Gastrocnemius medialis (tissue), 4 donors: ENCODE results near the gene ATXN7L3B. TPM values are rescaled to one million over a fixed set of nuclear protein-coding genes. Genes with fewer than 3 reads are reported as not detected.

ENCODE experiments used
- ATAC-seq, 2 donors: fragments of 150-250 bp; one replicate each; pipeline ENCODE4 v1.9.1; 2016
- DNase-seq, 2 donors: peaks; one replicate each; pipeline ENCODE4 v3.0.0-alpha.2; 2019
- H3K27ac ChIP-seq, 4 donors: fragments of 200-600 bp; sonication (generic); 1 replicate in 1 of 4; 2 replicates in 3 of 4; pipeline ENCODE4 v1.5.1; 2016 to 2018; ENCODE audit warnings: mild to moderate bottlenecking in 2 of 4, moderate library complexity in 1 of 4
- H3K27me3 ChIP-seq, 3 donors: fragments of 200-600 bp; sonication (generic) in 2 of 3; 1 replicate in 1 of 3; 2 replicates in 2 of 3; pipeline versions ENCODE4 v1.5.1 to v1.6.0; 2016 to 2019; ENCODE audit warnings: mild to moderate bottlenecking in 1 of 3, moderate library complexity in 1 of 3
- H3K36me3 ChIP-seq, 2 donors: fragments of 200-600 bp; sonication (generic) in 1 of 2; one replicate each; pipeline ENCODE4 v1.5.1; 2017 to 2018
- H3K4me1 ChIP-seq, 2 donors: fragments of 200-600 bp; sonication (generic) in 1 of 2; one replicate each; pipeline ENCODE4 v1.5.1; 2016 to 2017; ENCODE audit warnings: mild to moderate bottlenecking in 2 of 2
- H3K4me3 ChIP-seq, 4 donors: fragments of 200-600 bp; sonication (generic) in 3 of 4; 1 replicate in 1 of 4; 2 replicates in 3 of 4; pipeline ENCODE4 v1.5.1; 2016 to 2019; ENCODE audit warnings: mild to moderate bottlenecking in 2 of 4
- H3K9me3 ChIP-seq, 3 donors: fragments of 200-600 bp; sonication (generic) in 2 of 3; 1 replicate in 1 of 3; 2 replicates in 2 of 3; pipeline ENCODE4 v1.5.1; 2016 to 2019
- POLR2A ChIP-seq, 2 donors: fragments of 450-650 bp; IDR thresholded peaks; one replicate each; pipeline ENCODE4 v1.6.1; 2017; ENCODE audit warnings: antibody characterized with exemption in 2 of 2, mild to moderate bottlenecking in 2 of 2, moderate library complexity in 2 of 2
- in situ Hi-C, 4 donors: fragments of 200-750 bp; cut with MboI; loops; one replicate each; pipeline versions ENCODE4 v1.15.0 to v1.8.0; 2017; ENCODE audit warnings: low sequenced_read_pairs in 4 of 4
- intact Hi-C: fragments of 100-400 bp; cut with DNase I; formaldehyde crosslinking; loops from one replicate; pipeline ENCODE4 v1.15.1; 2023; ENCODE audit warnings: low total_unique reads
- total RNA-seq, 4 donors: library from RNA; depleted of rRNA; stranded (reverse); fragments of >200 nt; gene quantifications; one replicate each; pipeline versions ENCODE4 v1.1.0 to v1.2.3, GENCODE V29; 2016
- TF ChIP-seq, protein P1 (sequence below), 5 experiments: fragments of 450-650 bp in 3 of 5; fragments of 200-600 bp in 2 of 5; sonication (generic) in 2 of 5; IDR thresholded peaks in 4 of 5; conservative IDR thresholded peaks in 1 of 5; 1 replicate in 4 of 5; 2 replicates in 1 of 5; pipeline ENCODE4 v1.5.1; 2016 to 2019; ENCODE audit warnings: antibody characterized with exemption in 5 of 5, mild to moderate bottlenecking in 3 of 5, moderate library complexity in 3 of 5

Gene ATXN7L3B
- total RNA-seq, 4 donors from 2014 or later: 13.6 to 21.7 (median 18.0) TPM

- no peaks in the 10 kb centered on the region for H3K4me1 ChIP-seq
- H3K4me3 ChIP-seq: no peak overlapping the region
- TF ChIP-seq, protein P1, sequence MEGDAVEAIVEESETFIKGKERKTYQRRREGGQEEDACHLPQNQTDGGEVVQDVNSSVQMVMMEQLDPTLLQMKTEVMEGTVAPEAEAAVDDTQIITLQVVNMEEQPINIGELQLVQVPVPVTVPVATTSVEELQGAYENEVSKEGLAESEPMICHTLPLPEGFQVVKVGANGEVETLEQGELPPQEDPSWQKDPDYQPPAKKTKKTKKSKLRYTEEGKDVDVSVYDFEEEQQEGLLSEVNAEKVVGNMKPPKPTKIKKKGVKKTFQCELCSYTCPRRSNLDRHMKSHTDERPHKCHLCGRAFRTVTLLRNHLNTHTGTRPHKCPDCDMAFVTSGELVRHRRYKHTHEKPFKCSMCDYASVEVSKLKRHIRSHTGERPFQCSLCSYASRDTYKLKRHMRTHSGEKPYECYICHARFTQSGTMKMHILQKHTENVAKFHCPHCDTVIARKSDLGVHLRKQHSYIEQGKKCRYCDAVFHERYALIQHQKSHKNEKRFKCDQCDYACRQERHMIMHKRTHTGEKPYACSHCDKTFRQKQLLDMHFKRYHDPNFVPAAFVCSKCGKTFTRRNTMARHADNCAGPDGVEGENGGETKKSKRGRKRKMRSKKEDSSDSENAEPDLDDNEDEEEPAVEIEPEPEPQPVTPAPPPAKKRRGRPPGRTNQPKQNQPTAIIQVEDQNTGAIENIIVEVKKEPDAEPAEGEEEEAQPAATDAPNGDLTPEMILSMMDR (IDR thresholded peaks at IDR 0.05 in 4 of 5, conservative IDR thresholded peaks at IDR 0.05 in 1 of 5): no peak
- TF ChIP-seq POLR2A (IDR thresholded peaks at IDR 0.05): no peak
- in situ Hi-C loops (no loop called here), intact Hi-C loops (no loop called here)
- H3K27me3 ChIP-seq: no peaks in the 10 kb centered on the region
- H3K36me3 ChIP-seq: no peaks in the 10 kb centered on the region
- ATAC-seq (no peak), DNase-seq (no peak)
- no peak overlapping the region for H3K27ac ChIP-seq
- H3K9me3 ChIP-seq: no peaks in the 10 kb centered on the region
Observed at GRCh38 chr12:74515849-74516248, 21.8 kb upstream of the ATXN7L3B start.

DNA sequence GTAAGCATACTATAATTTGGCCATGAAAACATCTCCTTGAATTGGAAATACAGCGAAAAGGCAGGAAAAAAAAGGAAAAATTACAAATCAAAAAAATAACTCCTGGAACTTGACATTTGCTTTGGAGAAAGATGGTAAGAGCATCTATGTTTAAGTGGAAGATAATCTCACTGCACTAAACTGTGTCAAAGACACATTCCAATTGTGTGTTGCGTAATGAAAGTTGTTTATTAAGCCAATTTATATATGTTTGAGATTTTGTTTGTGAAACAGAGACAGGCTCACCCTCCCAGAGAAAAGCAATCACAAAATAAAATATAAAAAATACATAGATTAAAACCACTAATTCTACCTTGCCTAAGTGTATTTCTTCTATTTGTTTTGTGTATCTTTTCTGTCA is 11.1 kb upstream of the ATXN7L3B start:
- no peaks in the 10 kb centered on the region for H3K27me3 ChIP-seq
- in situ Hi-C loops: no loop called here
- H3K4me3 ChIP-seq: no peak overlapping the region
- H3K36me3 ChIP-seq: no peaks in the 10 kb centered on the region
- intact Hi-C loops: no loop called here
- H3K27ac ChIP-seq: no peak overlapping the region
- ATAC-seq (no peak), DNase-seq (no peak)
- no peaks in the 10 kb centered on the region for H3K4me1 ChIP-seq
- TF ChIP-seq, protein P1 (IDR thresholded peaks at IDR 0.05 in 4 of 5, conservative IDR thresholded peaks at IDR 0.05 in 1 of 5): no peak
- TF ChIP-seq POLR2A (IDR thresholded peaks at IDR 0.05): no peak
- no peaks in the 10 kb centered on the region for H3K9me3 ChIP-seq

DNA sequence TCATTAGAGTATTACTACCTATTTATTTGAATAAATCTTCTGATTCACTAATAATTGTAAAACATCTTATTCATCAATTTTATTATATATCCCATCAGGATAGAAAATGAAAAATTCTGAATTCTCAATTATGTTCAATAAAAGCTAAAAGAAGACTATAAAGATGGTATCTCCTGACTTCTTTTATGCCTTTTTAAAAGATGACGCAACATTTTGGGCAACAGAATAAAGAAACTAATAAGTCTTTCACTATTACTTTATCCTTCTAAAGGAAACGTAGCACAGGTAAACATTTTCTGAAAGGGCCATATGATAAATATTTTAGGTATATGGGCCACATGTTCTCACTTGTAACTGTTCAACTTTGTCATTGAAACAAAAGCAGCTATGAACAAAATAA is 10.1 kb upstream of the ATXN7L3B start:
- Histone ChIP-seq H3K27me3 (no peaks in the 10 kb centered on the region), H3K9me3 (no peaks in the 10 kb centered on the region), H3K4me1 (no peaks in the 10 kb centered on the region), H3K27ac (no peak overlapping the region), H3K4me3 (no peak overlapping the region), H3K36me3 (no peaks in the 10 kb centered on the region)
- intact Hi-C loops: no loop called here
- no peak for DNase-seq
- no peak for ATAC-seq
- in situ Hi-C loops: no loop called here
- no peak for TF ChIP-seq POLR2A (IDR thresholded peaks at IDR 0.05)
- TF ChIP-seq, protein P1 (IDR thresholded peaks at IDR 0.05 in 4 of 5, conservative IDR thresholded peaks at IDR 0.05 in 1 of 5): no peak

DNA sequence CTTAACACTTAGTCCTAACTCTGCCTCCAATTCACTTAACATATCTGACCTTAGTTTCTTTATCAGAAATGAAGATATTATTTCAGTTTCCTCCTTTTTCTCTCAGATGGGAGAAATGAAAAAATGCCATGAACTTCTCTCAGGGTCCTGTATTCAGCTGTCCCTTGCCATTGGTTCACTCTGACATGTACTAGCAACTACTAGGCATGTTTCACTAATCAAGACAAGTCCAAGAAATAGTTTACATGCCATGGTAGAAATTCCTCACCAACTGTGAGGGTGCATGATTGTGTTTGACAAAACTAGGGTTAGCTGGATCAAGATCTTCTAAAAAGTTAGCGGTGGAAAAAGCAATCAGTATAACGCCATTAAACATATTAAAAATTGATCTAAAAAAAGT is 7.0 kb upstream of the ATXN7L3B start:
- TF ChIP-seq, protein P1 (IDR thresholded peaks at IDR 0.05 in 4 of 5, conservative IDR thresholded peaks at IDR 0.05 in 1 of 5): no peak
- no peak for TF ChIP-seq POLR2A (IDR thresholded peaks at IDR 0.05)
- ATAC-seq (no peak), DNase-seq (no peak)
- Histone ChIP-seq H3K9me3 (no peaks in the 10 kb centered on the region), H3K4me3 (no peak overlapping the region), H3K36me3 (no peaks in the 10 kb centered on the region), H3K27me3 (no peaks in the 10 kb centered on the region), H3K27ac (no peak overlapping the region), H3K4me1 (no peaks in the 10 kb centered on the region)
- intact Hi-C loops (no loop called here), in situ Hi-C loops (no loop called here)

DNA sequence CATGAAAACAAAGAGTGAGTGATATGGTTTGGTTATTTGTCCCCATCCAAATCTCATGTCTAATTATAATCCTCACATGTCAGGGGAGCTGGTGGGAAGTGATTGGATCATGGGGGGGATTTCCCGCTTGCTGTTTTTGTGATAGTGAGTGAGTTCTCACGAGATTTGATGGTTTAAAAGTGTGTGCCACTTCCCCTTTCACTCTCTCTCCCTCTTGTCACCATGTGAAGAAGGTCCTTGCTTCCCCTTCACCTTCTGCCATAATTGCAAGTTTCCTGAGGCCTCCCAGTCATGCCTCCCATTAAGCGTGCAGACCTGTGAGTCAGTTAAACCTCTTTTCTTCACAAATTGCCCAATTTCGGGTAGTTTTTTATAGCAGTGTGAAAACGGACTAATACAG is 2.1 kb upstream of the ATXN7L3B start:
- intact Hi-C loops: no loop called here
- TF ChIP-seq POLR2A (IDR thresholded peaks at IDR 0.05): no peak
- TF ChIP-seq, protein P1 (IDR thresholded peaks at IDR 0.05 in 4 of 5, conservative IDR thresholded peaks at IDR 0.05 in 1 of 5): no peak
- H3K27me3 ChIP-seq: no peaks in the 10 kb centered on the region
- no peak overlapping the region for H3K4me3 ChIP-seq
- in situ Hi-C loops: no loop called here
- ATAC-seq (no peak), DNase-seq (no peak)
- no peaks in the 10 kb centered on the region for H3K9me3 ChIP-seq
- no peak overlapping the region for H3K27ac ChIP-seq
- peaks cover 21 to 23% of the 10 kb centered on the region in 2 donors for H3K4me1 ChIP-seq
- H3K36me3 ChIP-seq: no peaks in the 10 kb centered on the region
